ENCODE results near the gene ADAM33.

GRCh38 chr20:3652221-3652620 is 29.6 kb downstream of the ADAM33 start:
- TF ChIP-seq GABPA (IDR thresholded peaks at IDR 0.05; ENCODE audit: borderline replicate concordance, insufficient read depth, low read length) (no peak), RAD21 (IDR thresholded peaks at IDR 0.05 in 1 of 2, conservative IDR thresholded peaks at IDR 0.05 in 1 of 2; ENCODE audit: low read depth in 2 of 2, low read length in 2 of 2) (no peak), EZH2 (IDR thresholded peaks at IDR 0.05; ENCODE audit: low read depth, low read length, severe bottlenecking) (no peak), MAFK (IDR thresholded peaks at IDR 0.05; ENCODE audit: low read depth, low read length) (no peak), EP300 (IDR thresholded peaks at IDR 0.05; ENCODE audit: borderline replicate concordance in 1 of 2, low read depth in 2 of 2, low read length in 2 of 2) (no peak), TBP (IDR thresholded peaks at IDR 0.05; ENCODE audit: low read depth, low read length) (no peak), POLR2AphosphoS5 (IDR thresholded peaks at IDR 0.05; ENCODE audit: low read depth, low read length) (no peak), JUN (IDR thresholded peaks at IDR 0.05; ENCODE audit: low read depth, low read length) (no peak)
- TF ChIP-seq, protein P1, sequence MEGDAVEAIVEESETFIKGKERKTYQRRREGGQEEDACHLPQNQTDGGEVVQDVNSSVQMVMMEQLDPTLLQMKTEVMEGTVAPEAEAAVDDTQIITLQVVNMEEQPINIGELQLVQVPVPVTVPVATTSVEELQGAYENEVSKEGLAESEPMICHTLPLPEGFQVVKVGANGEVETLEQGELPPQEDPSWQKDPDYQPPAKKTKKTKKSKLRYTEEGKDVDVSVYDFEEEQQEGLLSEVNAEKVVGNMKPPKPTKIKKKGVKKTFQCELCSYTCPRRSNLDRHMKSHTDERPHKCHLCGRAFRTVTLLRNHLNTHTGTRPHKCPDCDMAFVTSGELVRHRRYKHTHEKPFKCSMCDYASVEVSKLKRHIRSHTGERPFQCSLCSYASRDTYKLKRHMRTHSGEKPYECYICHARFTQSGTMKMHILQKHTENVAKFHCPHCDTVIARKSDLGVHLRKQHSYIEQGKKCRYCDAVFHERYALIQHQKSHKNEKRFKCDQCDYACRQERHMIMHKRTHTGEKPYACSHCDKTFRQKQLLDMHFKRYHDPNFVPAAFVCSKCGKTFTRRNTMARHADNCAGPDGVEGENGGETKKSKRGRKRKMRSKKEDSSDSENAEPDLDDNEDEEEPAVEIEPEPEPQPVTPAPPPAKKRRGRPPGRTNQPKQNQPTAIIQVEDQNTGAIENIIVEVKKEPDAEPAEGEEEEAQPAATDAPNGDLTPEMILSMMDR (IDR thresholded peaks at IDR 0.05; ENCODE audit: control extremely low read depth in 1 of 3, insufficient read depth in 1 of 3, low read depth in 1 of 3, low read length in 3 of 3): no peak
- TF ChIP-seq, protein P2, sequence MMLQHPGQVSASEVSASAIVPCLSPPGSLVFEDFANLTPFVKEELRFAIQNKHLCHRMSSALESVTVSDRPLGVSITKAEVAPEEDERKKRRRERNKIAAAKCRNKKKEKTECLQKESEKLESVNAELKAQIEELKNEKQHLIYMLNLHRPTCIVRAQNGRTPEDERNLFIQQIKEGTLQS (IDR thresholded peaks at IDR 0.05; ENCODE audit: insufficient read depth, low read depth, low read length): no peak

Data from H1 (cell line).